ENCODE measurements around the gene FNDC3A. TPM values are rescaled to one million over a fixed set of nuclear protein-coding genes. Genes with fewer than 3 reads are reported as not detected.
A peak's percentile ranks its signal among the peaks of the same experiment; 100 is the strongest.

FNDC3A gene
- total RNA-seq, 2 experiments from 2014 or later, result 25.7 to 26.6 TPM

DNA sequence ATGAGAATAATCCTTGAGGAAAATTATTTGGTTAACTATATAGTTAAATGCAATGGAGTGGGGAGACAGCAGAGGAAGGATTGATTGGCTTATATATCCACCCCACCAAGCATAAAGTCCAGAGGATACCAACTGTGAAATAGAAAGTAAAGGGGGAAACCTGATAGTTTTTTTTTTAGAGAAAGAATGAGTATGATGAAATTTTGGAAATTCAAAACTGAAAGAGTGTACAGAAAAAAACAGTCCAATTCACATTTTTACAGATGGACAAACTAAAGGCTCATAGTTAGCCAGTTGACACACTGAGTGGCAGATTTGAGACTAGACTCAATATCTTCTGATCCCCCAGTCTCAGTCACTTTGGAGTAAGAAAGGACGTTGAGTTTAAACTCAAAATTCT is 51.1 kb downstream of the FNDC3A start:
- POLR2A ChIA-PET, result no interaction called here
- Mint-ChIP-seq H3K36me3 (ENCODE audit: low read depth) (peaks cover 36% of the 10 kb centered on the region), H3K4me1 (ENCODE audit: low read depth) (peaks cover 14% of the 10 kb centered on the region), H3K27me3 (no peaks in the 10 kb centered on the region), H3K9me3 (peaks cover 3% of the 10 kb centered on the region), H3K4me3 (no peak overlapping the region), H3K27ac (no peak overlapping the region)
- TF ChIP-seq, protein P1, sequence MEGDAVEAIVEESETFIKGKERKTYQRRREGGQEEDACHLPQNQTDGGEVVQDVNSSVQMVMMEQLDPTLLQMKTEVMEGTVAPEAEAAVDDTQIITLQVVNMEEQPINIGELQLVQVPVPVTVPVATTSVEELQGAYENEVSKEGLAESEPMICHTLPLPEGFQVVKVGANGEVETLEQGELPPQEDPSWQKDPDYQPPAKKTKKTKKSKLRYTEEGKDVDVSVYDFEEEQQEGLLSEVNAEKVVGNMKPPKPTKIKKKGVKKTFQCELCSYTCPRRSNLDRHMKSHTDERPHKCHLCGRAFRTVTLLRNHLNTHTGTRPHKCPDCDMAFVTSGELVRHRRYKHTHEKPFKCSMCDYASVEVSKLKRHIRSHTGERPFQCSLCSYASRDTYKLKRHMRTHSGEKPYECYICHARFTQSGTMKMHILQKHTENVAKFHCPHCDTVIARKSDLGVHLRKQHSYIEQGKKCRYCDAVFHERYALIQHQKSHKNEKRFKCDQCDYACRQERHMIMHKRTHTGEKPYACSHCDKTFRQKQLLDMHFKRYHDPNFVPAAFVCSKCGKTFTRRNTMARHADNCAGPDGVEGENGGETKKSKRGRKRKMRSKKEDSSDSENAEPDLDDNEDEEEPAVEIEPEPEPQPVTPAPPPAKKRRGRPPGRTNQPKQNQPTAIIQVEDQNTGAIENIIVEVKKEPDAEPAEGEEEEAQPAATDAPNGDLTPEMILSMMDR (IDR thresholded peaks at IDR 0.05), result no peak
- intact Hi-C loops (cut with micrococcal nuclease), result no loop called here
- DNase-seq (no peak), ATAC-seq (no peak)
- CTCF ChIA-PET, result no interaction called here

DNA sequence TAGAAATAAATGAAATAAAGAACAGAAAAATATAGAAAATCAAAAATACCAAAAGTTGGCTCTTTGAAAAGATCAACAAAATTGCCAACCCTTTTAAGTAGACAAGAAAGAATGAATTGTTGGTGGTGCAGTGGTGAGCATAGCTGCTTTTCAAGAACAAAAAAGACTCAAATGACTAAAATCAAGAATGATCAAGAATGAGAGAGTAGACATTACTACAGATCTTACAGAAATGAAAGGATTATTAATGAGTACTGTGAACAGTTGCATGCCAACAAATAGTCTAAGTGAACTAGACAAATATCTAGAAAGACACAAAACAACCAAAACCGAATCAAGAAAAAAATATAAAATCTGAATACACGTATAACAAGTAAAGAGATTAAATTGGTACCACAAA is 53.9 kb downstream of the FNDC3A start:
- ChIA-PET CTCF (no interaction called here), POLR2A (no interaction called here)
- no peak overlapping the region for H3K27ac Mint-ChIP-seq
- intact Hi-C loops (cut with micrococcal nuclease), result no loop called here
- peaks cover 29% of the 10 kb centered on the region for H3K36me3 Mint-ChIP-seq (ENCODE audit: low read depth)
- ATAC-seq (peak; percentile 30), DNase-seq (no peak)
- no peak overlapping the region for H3K4me3 Mint-ChIP-seq
- H3K9me3 Mint-ChIP-seq, result peaks cover 2% of the 10 kb centered on the region
- H3K4me1 Mint-ChIP-seq (ENCODE audit: low read depth), result peaks cover 9% of the 10 kb centered on the region
- TF ChIP-seq, protein P1 (IDR thresholded peaks at IDR 0.05), result no peak
- H3K27me3 Mint-ChIP-seq, result no peaks in the 10 kb centered on the region

DNA sequence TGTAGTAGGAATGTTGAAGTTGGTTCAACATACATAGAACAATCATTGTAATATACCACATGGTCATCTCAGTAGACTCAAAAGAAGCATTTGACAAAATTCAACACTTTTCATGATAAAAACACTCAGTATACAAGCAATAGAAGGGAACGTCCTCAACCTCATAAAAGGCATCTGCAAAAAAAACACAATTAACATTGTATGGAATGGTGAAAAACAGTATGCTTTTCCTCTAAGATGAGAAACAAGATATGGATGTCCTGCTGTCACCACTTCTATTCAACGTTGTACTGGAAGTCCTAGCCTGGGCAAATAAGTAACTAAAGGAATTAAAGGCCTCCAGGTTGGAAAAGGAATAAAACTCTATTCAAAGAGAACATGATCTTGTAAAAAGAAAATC is 54.5 kb downstream of the FNDC3A start:
- intact Hi-C loops (cut with micrococcal nuclease), result no loop called here
- POLR2A ChIA-PET, result no interaction called here
- no peak overlapping the region for H3K4me3 Mint-ChIP-seq
- H3K9me3 Mint-ChIP-seq, result peaks cover 2% of the 10 kb centered on the region
- peaks cover 9% of the 10 kb centered on the region for H3K4me1 Mint-ChIP-seq (ENCODE audit: low read depth)
- no peak for DNase-seq
- ATAC-seq, result no peak
- H3K27me3 Mint-ChIP-seq, result no peaks in the 10 kb centered on the region
- H3K36me3 Mint-ChIP-seq (ENCODE audit: low read depth), result peaks cover 29% of the 10 kb centered on the region
- TF ChIP-seq, protein P1 (IDR thresholded peaks at IDR 0.05), result no peak
- CTCF ChIA-PET, result no interaction called here
- H3K27ac Mint-ChIP-seq, result no peak overlapping the region

DNA sequence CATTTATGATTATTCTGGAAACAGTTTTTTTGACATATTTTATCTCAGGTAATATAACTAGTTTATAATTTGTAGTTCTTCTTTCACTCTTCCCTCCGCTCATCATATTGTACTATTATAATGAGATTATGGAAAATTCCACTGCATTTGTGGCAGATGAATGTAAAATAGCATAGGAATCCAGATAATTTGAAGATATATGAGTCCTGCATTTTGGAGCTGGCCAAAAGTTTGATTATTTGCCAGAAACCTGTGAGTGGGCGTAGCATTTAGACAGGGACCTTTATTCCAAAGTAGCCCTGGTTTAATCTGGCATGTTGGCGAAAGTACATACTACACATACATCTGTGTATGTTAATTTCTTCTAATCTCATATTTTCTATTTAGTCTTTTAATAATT is 65.2 kb downstream of the FNDC3A start:
- ATAC-seq (no peak), DNase-seq (no peak)
- Mint-ChIP-seq H3K4me1 (ENCODE audit: low read depth) (peaks cover 6% of the 10 kb centered on the region), H3K27me3 (no peaks in the 10 kb centered on the region), H3K36me3 (ENCODE audit: low read depth) (peaks cover 21% of the 10 kb centered on the region), H3K27ac (no peak overlapping the region), H3K4me3 (no peak overlapping the region), H3K9me3 (no peaks in the 10 kb centered on the region)
- intact Hi-C loops (cut with micrococcal nuclease), result no loop called here
- POLR2A ChIA-PET, result no interaction called here
- TF ChIP-seq, protein P1 (IDR thresholded peaks at IDR 0.05), result no peak
- CTCF ChIA-PET, result no interaction called here

DNA sequence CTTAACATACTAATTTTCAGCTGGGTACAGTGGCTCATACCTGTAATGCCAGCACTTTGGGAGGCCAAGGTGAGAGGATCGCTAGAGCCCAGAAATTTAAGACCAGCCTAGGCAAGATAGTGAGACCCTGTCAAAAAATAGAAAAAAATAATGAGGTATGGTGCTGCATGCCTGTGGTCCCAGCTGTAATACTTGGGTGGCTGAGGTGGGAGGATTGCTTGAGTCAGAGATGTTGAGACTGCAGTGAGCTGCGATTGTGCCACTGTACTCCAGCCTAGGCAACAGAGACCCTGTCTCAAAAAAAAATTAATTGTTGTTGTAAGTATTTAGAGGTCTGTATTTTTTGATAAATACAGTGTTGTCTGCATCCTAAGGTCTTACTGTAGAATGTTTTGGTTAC is 66.8 kb downstream of the FNDC3A start:
- no peaks in the 10 kb centered on the region for H3K9me3 Mint-ChIP-seq
- peaks cover 28% of the 10 kb centered on the region for H3K36me3 Mint-ChIP-seq (ENCODE audit: low read depth)
- ChIA-PET CTCF (no interaction called here), POLR2A (no interaction called here)
- ATAC-seq (no peak), DNase-seq (no peak)
- no peak overlapping the region for H3K27ac Mint-ChIP-seq
- intact Hi-C loops (cut with micrococcal nuclease), result no loop called here
- peaks cover 6% of the 10 kb centered on the region for H3K4me1 Mint-ChIP-seq (ENCODE audit: low read depth)
- TF ChIP-seq, protein P1 (IDR thresholded peaks at IDR 0.05), result no peak
- H3K4me3 Mint-ChIP-seq, result no peak overlapping the region
- H3K27me3 Mint-ChIP-seq, result no peaks in the 10 kb centered on the region

Measured in activated CD8-positive, alpha-beta T cell treated with anti-CD3 and anti-CD28 coated beads for 36 hours (primary cell).